Subcutaneous adipose tissue (tissue), 4 donors: ENCODE measurements around the gene SLC47A1. TPM values are rescaled to one million over a fixed set of nuclear protein-coding genes. Genes with fewer than 3 reads are reported as not detected.

Experiments used
- total RNA-seq, 4 donors: library from RNA; depleted of rRNA; stranded (reverse); fragments of >200 nt; gene quantifications; one replicate each; pipeline ENCODE4 v1.1.0, GENCODE V29; 2016
- TF ChIP-seq, protein P1 (sequence below): fragments of 450-650 bp; IDR thresholded peaks from one replicate; pipeline ENCODE4 v1.5.1; 2016; ENCODE audit warnings: low read depth, mild to moderate bottlenecking, control low read depth, antibody characterized with exemption, moderate library complexity

Gene SLC47A1
- total RNA-seq, 4 donors from 2014 or later: 1.3 to 9.2 (median 3.8) TPM

DNA sequence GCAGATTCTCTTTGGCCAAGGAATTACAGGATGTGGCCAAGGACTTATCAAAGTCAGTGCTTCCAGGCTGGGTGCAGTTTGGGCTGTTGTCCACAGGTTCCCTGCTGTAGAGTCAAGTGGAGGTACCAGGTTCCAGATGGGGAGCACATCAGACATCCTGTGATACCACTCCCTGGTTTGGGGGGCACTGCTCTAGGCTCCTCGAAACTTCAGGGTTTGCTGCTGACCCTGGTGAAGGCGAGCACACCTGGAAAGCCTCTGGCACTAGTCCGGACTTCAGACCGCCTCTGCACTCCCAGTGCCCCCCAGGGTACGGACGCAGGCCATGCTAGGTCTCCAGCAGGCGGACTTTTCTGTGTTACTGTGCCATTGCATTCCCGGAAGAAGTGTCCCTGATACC lies 10.7 kb downstream of the SLC47A1 start:
- TF ChIP-seq, protein P1, sequence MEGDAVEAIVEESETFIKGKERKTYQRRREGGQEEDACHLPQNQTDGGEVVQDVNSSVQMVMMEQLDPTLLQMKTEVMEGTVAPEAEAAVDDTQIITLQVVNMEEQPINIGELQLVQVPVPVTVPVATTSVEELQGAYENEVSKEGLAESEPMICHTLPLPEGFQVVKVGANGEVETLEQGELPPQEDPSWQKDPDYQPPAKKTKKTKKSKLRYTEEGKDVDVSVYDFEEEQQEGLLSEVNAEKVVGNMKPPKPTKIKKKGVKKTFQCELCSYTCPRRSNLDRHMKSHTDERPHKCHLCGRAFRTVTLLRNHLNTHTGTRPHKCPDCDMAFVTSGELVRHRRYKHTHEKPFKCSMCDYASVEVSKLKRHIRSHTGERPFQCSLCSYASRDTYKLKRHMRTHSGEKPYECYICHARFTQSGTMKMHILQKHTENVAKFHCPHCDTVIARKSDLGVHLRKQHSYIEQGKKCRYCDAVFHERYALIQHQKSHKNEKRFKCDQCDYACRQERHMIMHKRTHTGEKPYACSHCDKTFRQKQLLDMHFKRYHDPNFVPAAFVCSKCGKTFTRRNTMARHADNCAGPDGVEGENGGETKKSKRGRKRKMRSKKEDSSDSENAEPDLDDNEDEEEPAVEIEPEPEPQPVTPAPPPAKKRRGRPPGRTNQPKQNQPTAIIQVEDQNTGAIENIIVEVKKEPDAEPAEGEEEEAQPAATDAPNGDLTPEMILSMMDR: no peak

DNA sequence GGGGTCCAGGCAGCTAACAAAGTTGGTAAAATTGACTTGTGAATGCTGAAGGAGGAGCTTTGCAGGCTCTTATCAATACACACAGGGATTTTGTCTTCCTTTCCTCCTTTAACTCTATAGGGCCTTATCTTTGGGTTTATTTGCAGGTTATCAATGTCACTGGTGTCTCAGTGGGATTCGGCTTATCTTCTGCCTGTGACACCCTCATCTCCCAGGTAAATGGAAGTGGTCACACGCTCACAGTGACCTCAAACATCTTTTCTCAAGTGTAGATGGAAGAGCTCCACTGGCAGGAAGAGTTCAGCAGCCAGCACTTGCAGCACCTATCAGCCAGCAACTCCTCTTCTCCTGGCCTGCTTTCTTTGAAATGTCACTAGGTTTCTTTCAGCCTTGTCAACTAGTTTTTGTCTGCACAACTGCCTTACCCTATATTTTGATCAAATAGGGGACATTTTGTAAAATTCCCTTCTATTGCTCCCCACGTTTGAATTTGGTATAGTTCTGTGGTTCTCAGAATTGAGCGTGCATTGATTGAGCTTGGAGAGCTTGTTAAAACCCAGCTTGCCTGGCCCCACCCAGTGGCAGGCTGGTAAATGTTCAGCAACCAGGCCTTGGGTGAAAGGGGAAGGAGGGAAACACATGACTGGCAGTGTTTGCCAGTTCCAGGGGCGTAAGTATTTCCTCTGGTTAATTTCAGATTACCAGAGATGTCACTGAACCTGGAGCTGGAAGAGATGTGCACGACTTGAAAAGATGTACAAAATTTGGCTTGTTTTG lies 12.8 kb downstream of the SLC47A1 start:
- TF ChIP-seq, protein P1: no peak

DNA sequence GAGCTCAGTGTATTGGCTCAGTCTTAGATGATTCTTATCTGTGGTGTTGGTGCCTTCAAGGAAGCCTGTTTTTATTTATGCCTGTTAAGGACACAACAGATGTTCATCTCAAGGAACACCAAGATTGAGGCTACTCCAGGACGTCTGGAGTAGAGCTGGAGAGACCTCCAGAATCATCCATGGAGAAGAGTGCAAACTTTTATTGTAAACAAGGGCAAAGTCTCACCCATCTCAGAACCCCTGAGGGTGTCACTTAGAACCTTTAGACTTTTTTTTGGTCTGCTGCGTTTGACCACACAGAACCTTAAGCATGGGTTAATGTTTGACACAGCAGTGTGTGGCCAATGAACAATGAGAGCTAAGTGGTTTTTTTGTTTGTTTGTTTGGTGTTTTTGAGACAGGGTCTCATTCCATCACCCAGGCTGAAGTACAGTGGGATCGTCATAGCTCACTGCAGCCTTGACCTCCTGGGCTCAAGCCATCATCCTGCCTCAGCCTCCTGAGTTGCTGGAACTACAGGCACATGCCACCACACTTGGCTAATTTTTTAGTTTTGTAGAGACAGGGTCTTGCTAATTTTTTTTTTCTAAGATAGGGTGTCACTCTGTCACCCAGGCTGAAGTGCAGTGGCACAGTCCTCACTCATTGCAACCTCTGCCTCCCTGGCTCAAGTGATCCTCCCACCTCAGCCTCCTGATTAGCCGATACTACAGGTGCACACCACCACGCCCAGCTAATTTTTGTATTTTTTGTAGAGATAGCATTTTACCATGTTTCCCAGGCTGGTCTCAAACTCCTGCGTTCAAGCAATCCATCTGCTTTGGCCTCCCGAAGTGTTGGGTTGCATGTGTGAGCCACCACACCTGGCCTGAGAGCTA lies 16.3 kb downstream of the SLC47A1 start:
- TF ChIP-seq, protein P1: no peak

DNA sequence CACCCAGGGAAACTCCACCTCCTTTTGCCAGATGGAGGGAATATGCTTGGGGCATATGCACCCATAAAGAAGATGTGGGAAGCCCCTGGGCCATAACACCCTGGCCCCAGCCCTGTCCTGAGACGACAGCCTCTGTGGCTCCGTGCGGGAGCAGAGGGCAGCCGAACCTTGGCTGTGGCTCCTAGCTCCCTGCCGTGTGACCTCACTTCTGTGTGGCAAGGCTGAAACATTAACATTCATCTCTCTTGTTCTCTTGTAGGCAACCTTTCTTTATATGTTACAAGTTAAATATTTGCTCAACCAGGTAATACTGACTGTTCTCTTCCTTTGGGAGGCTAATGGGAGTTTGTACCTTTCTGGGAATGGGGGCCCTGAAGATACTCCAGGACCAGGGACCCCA lies 17.5 kb downstream of the SLC47A1 start:
- TF ChIP-seq, protein P1: no peak

DNA sequence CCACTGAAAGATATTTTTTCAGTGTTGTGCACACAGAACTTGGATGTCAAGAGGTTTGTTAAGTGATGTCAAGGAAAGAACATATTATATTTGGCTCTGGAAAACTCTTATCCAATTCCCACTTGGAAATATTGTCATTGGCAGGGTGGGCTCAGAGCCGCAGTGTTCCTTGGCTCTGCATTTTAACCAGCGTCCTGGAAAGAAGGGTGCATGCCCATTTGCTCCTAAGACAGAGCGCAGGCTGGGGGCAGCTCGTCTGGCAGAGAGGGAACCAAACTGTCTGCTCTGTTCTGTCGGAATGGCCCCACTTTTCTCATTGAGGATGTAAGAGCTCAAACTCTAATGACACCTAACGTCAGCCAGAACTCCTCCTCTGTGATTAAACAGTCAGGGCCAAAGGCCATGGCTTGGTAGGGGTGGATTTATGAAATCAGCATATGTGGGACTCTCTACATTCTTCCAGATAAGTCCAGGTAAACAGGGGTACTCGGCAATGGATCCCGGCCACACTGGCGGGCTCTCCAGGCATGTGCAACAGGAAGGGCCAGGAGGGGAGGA lies 18.0 kb downstream of the SLC47A1 start:
- TF ChIP-seq, protein P1: no peak

DNA sequence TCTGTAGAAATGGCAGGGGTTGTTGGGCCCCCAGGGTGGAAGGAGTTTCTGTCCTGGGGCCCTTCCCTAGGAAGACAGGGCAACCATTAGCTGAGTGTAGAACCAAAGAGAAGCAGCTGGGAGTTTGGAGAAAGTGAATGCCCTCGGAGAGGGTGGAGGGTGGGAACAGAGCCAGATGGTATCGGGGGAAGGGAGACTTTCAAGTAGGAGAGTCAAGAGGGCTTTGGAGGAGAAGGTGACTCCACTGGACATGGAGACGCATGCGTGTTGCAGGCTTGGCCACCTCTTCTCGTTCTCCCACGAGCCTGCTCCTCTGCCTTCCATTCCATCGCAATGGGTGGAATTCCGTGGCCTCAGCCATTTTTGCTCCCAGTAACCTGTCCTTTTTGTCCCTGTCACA lies 19.4 kb downstream of the SLC47A1 start:
- TF ChIP-seq, protein P1: no peak

DNA sequence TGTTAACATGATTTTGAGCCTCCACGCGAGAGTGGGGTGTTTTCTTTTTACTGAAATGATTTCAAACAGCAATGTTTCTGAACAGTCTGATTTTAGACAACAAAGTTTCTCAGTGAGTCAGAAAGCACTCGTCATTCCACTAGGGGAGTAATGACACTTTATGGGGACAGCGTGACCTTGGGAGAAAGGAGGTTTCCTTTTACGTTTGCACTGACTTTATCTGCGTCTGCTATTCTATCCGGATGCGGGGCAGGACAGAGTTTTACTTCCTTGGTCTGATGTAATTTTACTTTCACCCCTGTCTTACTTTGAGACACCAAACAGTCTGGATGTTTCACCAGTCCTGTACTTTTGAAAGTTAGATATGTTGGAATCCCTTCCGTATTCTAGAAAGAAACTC lies 20.7 kb downstream of the SLC47A1 start:
- TF ChIP-seq, protein P1: no peak
